MV-4-11 (cell line): ENCODE measurements around the gene HOPX.
A peak's percentile ranks its signal among the peaks of the same experiment; 100 is the strongest.
"Not testable (repeated sequence)": the region's sequence is repeated elsewhere in the genome, so short reads cannot be mapped to it uniquely, and the experiment has no call there.

ENCODE experiments used
- DNase-seq: peaks from one replicate; lab custom pipeline; 2025; lab: John Stamatoyannopoulos, UW

Gene HOPX

DNA sequence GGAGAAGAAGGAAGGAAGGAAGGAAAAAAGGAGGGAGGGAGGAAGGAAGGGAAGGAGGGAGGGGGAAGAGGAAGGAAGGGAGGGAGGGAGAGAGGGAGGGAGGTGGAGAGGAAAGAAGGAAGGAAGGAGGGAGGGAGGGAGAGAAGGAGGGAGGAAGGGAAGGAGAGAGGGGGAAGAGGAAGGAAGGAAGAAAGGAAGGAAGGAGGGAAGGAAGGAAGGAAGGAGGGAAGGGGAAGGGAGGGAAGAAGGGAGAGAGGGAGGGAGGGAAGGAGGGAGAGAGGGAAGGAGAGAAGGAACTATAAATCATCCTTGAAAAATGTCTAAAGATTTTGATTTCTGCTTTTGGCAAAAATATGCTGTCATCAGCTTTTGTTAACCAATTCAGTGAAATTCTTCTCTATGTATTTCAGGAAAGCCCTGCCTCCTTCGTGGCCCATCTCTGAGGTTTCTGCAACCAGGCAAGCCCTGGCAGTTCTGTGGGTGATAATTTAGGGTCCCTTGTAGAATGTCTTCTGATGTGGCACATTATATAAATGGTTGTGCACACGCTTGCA, 7.1 kb upstream of the HOPX start:
- no peak for DNase-seq

DNA sequence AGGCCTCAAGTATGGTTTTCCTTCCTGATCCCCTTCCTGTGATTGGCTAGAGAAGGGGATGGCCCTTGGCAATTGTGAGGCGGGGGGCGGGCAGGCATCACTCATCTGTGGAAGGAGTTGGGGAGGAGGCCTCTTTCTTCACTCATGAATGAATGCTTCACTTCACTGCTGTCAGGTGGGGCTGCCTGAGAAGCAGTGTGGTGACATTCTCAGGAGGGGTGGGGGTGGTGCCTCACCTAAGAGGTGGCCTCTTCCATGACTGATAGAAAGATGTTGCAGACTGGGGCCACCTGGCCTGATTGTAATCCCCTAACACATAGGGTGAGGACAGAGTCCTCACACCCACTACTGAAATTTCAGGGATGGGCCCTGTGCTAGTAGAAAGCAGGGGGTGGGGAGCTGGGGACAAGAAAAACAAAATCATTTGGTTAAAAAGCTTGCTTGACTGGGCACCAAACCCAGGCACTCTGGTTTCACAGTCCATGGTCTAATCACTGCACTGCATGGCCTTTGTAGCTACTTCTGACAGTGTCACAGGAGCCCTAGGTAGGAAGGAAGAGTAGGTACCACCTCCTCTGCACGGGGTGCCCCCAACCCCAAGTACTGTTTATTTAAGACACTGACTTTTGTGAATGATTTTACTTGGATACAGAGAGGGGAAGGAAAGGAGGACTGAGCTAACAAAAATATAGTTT, 5.6 kb upstream of the HOPX start:
- no peak for DNase-seq

DNA sequence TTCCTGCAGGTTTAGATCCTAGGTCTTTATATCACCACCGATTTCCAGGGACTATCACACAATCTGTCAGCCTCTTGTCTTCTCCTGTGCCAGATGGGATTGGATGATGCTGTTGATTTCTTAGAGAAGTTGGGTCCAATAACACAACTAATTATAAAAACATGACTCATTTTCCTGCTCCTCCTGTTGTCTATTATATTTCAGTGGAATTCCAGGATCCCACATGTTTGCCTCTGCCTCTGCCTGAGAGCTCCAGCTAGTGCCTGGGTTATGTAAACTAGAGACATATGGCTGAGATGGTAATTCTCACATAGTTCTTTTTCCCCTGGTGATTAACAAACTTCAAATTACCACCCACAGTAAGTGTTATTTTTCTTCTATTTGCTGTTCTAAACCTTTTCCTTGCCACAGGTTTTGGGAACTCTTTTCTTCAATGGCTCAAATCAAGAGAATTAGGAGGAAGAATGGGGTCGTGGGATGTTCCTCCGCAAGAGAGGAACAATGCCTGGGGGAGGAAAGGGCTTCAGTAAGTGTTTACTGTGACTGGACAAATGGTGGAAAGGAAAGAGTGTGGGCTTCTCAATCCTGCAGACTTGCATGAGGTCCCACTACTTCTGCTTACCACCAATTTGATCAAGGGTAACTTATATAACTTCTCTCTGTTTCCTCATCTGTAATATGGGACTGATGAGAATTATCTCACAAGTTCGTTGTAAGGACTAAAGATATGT, 3.4 kb upstream of the HOPX start:
- no peak for DNase-seq

DNA sequence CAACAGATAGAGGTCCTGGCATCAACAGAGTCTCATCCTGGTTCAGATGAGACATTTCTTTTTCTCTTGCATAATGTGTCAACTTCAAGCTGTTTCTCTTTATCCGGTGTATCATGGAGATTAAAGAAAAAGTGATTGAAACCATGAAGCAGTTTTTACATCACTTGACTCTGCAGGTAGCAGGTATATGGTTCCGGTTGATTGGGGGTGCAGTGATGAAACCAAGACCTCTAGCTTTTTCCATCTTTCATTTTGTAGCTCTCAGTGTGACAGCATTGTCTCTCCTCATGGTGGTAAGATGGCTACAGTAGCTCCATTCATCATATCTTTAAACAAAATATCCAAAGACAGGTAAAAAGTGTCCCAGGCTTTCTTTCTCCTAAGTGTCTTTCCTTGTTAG, 2.4 kb upstream of the HOPX start:
- no peak for DNase-seq

DNA sequence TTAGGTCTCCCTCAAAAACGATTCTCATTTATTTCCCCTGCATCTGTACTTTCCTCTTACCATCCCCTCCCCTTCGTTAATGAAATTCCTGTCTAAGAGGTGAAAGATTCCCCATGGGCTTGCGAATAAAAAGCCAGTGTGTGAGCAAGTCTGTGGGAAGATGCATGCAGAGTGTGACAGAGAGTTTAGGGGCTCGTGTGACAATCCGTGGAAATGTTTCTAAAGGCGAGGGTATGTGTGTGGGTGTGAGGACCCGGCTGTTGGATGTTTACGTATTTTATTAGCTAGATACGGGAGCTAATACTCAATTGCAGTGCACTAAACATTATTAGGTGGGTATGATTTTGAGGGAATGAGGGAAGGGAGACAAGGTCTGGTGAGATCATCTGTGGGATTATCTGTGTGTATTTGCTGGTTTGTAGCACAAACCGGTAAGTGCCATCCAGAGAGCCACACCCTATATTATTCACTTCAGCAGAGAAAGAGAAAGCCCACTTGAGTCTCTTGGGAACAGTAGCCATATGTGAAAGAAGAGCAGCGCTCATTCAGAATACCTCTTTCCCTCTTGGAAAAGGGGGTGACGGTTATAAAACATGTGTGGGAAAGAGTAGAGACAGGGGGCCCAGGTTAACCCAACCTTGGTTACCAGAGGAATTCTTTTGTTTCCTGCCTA, 893 bp upstream of the HOPX start:
- no peak for DNase-seq

DNA sequence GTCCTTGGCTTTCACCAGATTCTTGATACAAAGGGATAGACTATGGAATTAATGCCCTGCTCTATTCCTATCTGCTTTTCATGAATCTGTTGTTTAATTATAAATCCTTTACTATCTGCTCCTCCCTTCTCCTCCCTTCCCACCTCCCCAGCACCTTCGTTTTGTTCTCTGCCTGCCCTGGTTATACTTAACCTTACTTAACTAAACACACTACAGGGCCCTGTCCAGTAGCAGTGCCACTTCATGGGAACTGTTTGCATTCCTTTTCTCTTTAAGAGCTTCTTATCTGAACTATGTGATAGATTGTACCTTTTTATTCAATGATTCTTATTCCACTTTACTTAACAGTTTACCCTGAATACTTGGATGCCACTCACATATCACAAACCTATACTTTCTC, 830 bp downstream of the HOPX start:
- no peak for DNase-seq

DNA sequence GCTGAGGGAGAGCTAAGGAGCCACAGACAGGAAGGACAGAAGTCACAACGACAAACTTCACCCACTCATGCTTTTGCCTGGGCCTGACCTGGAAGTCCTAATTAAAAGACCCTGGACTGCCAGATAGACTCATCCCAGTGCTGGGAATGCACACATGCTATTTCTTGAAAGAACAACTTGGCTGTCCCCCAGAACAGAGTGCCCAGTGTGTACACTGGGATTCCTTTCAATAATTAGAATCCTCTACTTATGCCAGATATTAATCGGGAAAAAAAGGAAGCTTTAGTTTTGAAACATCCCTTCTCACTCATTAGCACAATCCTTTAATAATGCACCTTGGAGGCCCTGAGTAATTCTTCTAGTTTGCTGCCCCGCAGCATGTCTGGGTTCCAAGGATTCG, 3.4 kb downstream of the HOPX start:
- DNase-seq, result no peak

DNA sequence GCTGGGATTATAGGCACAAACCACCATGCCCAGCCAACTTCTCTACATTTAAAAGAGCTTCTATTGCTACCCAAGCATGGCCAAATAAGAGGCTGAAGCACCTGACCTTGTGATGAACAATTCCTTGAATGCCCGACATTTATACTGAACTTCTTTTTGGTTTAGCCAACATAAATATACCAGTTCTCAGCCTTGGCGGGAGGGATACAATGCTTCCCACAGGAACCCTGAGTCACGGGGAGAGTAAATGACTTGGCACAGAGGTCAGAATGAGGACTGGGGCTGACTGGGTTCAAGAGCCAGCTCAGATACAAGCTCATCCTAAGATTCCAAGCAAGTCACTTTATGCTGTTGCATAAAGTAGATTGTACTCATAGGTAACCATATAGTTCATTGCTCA, 6.1 kb downstream of the HOPX start:
- no peak for DNase-seq

DNA sequence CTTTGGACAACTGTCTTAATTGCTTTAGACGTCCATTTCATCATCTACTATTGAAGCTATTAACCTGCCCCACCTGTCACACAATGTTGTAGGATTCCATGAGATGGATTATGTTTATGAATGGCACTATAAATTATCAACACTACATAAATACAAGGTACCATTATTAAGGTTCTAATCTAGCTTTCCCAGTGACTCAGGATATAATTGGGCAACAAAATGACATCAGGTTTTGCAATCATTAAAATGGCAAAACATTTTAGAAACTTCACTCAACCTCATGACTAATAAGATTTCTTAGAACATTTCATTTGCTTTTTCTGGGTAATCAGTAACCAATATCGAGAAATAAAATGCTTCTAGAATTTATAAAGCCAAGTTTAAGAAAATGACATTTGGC, 9.2 kb downstream of the HOPX start:
- DNase-seq, result no peak

DNA sequence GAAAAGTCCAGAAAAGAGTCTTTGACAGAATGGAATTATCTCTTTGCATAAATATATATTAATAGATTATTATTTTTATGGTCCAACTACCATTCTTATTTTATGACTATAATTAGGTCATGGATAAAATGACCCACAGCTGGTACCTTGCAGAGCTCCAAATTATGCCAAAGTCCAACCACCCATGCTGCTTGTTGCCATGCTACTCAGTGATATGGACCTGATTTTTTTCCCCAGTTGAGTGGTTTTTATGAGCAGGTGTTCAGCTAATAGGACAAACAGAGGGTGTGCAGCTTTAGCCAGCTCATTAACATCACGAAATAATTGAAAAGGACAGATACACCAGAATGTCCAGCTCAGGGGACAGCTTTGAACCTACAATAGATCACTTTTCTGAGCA, 9.7 kb downstream of the HOPX start:
- DNase-seq, result no peak

DNA sequence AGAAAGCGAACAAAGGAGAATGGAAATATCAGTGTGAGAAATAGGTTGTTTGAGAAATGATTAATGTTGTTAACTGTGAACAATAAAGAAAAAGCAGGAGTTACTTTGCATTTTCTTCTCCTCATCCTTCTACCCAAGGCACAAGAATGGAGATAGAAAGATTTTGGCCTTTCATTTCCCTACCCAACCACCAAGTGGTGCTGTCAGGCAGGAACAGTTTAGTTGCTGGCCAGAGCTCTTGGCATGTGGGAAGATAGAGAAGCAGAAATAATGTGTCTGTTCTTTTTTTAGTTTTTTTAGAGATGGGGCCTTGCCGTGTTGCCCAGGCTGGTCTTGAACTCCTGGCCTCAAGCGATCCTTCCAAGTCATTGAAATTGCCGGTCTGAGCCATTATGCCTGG, 12.8 kb downstream of the HOPX start:
- DNase-seq, result no peak

DNA sequence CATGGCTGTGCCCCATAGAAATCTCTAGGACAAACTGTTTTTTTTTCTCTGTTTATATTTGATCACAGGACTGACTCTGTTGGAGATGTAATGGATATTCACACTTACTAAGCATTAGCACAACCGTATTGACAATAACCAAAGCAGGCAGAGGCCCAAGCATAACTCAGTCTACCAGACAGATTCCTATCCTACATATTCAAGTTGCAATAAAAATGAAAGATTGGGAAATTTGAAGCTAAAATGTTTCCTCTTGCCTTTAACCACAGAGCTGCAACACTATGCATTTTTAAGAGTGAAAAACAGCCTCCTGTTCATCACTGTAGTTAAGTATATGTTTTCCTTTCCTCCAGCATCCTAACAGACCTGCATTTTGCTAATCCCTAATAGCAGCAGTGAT, 13.7 kb downstream of the HOPX start:
- DNase-seq, result not testable (repeated sequence)

DNA sequence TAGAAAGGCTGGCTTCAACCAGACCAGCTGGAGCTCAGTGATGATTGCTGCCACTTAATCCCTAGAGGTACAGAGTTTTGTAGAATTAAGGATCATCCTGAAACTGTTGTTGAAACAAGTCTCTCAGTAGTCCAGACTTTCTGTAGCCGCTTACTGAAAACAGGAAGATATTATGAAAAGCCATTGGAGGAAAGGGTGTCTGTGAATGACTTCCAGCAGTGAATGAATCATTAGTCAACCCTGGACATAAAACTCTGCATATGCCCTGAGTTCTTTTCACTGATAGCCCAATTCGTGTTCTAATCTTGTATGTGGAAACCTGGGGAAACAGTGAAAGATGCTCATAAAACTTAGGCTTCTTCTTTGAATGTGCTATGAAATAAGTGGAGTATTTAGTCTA, 14.8 kb downstream of the HOPX start:
- no peak for DNase-seq

DNA sequence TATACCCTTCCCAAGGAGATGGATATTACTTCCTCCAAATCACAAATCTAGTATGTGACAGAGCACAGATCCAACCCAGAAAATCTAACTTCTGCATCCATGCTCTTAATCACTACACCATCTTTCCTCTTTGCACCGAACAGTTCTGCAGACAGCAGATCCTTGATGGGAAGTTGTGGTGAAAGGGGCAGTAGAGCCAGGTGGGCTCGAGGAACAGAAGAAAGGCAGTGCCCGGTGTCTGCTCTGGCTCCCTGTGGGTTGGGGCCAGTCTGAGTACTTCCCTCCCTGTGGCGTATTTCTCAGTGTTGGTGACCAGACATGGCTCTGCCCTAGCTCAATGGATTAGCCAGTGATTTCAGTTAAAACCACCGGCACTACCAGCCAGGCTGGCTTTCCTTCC, 15.3 kb downstream of the HOPX start:
- DNase-seq, result peak; percentile 56

DNA sequence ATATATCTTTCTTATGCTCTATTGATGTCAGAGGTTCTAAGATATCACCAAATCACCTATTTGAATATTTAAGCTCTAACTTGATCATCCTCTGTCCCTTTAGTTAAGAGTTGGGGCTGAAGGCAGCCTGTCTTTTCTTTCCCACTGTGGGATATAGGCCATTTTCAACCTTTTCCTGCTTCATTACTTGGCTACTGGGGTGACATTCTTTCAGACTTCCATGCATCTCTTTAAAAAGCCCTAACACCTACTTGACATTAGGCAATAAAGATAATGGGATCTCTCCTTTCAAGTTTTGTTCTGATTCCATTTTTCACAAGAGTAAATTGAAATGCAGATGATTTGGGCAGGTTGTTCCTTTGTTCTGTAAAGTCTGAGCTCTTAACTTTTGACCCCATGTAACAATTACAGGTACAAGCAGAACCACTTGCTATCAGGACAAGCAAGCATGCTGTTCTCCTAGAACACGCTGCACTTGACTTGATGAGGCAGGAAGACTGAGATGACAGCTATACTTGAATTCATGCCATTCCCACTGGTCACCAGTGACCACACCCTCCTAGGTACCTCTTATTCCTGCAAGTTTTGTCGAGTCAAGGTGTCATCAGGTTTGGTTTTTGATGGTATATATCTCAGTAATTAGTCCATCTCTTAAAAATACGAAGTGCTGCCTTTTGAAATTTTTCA, 18.2 kb downstream of the HOPX start:
- no peak for DNase-seq

DNA sequence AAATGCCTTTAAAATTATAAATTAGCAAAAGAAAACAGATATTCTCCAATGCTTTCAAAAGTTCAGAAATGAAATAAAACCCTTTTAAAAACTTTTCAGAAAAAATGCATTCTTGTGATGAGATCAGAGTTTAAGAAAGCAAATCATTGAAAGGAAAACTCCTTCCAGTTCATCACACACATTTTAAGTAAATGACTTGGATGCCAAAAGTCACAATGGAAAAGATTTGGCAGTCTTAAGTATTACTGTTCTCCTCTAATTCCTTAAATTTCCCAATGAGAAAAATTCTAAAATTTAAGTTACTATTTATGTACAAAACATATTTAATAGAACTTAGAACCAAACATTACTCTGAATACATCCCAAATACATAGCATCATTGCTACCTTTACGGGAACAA, 21.1 kb downstream of the HOPX start:
- DNase-seq, result no peak

DNA sequence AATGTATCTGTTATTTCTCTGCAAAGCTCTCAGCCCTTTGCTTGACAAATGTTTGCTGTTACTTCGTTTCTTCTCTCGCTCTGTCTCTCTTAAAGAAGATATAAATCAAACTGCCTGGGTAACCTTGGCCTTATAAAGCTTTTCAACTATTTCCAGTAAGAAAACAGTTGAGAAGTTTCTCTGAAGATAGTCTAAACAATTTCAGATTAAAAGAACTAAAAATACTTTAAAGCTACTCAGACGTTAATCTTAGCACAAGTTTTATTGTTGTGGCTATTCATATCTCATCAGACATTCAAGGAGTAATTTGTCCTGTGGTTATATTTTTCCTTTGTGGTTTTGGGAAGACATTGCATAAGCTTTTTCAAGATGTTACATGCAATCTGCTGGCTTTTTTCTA, 22.6 kb downstream of the HOPX start:
- DNase-seq, result no peak

DNA sequence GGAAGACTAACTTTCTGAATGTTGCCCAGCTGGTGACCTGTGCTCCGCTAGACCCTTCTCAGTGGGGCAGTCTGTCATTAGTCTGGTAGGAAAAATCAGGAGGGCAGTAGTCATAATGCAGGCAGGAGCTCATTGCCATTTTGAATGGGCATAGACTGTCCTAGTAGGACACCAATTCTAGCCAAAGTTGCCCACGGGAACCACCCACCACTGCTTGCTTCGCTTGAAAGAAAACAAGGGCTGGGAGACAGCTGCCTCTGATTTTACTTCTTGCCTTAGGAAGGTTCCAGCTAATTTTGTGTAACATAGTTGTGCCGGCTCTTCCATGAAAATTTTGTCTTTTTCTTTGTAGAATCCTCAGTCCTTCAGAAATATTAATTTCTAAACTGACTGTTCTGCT, 23.3 kb downstream of the HOPX start:
- no peak for DNase-seq

DNA sequence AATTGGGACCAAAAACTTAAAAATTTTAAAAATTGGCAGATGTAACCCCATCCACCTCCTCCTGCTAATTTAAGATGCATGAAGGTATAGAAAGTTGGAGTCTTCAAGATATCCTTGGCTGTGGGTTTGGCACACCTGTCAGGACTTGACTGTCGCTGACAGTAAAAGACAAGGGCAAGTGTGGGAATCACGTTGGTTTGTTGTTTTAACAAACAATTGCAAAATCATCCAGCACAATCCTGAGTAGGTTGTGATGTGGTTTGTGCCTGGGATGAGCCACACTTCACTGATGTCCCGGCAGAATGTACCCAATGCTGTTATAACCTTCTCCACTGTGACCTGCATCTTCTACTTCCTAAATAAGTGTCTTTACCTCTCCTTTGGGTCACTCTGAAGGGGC, 24.0 kb downstream of the HOPX start:
- no peak for DNase-seq

DNA sequence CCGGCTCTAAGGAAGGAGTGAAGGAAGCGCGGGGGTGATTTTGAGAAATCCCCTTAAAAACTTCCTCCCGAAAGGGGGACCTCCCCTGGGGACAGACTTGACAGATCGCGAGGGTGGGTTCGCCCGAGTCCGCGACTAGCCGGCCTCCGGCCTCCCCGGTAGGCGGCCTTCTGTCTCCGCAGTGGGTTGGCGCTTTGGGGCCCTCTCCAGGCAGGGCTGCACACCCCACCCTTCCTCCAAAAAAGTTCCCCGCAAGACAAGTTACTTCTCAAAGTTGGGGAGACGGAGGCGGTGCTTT, 24.8 kb downstream of the HOPX start:
- DNase-seq, result no peak

DNA sequence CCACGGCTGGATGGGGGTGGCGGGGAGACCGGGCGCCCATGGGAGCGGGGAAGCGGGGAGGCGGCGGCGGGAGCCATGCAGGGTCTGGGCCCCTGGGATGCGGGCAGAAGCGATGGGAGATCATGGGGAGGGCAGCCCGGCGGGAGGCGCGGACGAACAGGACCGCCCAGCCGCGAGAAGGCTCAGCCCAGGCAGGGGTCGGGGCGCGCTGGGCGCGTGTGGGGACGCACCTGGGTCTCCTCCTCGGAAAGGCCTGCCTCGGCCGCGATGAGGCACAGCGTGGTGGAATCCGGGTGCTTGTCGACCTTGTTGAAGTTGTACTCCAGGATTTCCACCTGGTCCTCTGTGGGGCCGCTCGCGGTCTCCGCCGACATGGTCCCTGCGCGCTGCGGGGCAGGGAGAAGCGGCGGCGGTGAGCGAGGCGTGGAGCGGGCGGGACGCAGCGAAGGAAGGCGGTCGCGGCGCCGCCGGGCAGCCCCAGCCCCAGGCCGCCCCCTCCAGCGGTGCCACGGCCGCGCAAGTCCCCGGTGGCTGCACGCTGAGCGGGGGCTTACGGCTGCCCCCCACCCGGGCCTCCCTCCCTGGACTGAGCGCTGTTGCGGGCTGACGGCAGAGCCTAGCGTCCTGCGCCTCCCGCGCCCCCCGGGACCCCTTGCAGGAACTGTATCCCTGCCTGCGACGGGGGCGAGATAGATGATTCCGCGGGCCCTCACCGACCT, 25.3 kb downstream of the HOPX start:
- no peak for DNase-seq

DNA sequence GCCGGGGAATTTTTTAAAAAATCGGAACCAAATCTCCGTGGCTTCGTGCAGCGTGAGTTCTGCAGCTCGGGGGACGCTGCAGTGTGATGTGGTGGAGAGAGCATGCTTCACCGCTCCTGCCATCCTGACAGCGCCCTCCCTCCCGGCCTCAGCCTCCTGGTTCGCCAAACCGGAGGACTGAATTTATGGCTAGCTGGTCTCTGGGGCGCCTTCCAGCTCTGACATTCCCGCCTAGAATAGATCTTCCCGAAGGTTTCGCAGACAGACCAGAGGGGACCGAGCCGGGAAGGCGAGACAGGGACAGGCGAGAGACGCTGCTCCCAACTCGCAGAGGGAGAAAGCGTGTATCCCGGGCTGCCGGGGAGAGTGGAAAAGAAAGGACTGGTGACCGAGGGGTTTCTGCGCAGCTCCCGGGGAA, 25.9 kb downstream of the HOPX start:
- no peak for DNase-seq
